Measurements from ENCODE around the gene FERMT3.

FERMT3 gene

DNA sequence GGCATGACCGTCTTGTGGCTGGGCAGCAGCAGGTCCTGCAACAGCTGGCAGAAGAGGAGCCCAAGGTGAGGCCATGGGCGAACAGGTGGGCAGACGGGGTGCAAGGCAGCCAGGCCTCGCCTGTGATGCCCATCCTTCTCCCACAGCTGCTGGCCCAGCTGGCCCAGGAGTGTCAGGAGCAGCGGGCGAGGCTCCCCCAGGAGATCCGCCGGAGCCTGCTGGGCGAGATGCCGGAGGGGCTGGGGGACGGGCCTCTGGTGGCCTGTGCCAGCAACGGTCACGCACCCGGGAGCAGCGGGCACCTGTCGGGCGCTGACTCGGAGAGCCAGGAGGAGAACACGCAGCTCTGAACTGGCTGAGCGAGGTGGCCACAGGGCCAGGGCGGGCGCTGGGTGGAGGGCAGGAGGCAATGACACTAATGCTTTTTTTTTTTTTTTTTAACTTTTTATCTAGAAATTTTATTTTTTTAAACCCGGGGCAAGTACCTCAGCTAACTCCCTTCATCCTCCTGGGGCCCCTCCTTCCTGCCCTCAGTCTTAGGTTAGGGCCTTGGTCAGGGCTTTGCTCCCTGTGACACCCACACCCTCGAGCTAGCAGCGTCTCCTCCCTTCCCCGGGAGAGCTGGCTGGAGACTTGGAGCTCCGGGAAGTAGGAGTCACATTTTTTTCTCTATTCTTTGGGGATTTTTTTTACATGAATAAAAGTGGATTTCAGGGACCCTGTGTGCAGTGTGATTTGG is 60.9 kb downstream of the FERMT3 start:
- DNase-seq, result no peak

DNA sequence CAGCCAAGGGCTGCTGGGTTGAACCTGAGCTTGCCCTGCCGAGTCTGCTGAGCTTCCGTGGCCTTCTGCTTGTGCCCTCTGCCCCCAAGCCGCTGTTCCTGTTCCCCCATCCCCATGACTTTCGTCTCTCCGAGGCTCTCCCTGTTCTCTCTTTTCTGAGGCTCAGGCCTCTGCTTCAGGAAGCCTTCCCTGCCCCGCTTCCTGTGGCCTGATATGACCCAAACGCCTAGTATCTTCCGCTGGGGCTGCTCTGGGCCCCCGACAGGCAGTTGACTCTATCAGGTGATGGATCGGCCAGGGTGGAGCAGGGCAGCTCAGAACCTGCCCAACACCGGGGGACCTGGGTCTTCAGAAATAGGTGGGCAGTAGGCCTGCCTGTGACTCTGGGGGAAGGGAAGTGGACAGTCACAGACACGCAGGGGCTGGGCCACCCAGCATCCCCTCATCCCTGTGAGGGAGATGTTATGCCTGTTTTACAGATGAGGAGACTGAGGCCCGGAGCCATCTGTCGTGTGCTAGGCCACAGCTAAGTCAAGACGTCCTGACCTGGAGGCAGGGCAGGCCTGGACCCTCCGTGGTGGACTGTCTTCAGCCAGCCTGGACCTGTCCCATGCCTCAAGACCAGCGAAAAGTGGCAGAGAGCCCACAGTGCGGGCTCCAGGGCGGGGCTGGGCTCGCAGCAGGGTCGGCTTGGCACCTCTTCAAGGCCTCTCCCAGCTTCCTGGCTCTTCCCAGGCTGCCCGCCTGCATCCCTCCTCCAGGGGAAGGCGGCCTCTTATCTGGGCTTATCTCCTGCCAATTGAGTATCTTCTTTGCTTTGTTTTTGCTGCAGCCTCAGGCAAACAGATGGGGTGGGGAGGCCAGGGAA is 61.7 kb downstream of the FERMT3 start:
- DNase-seq, result no peak

GRCh38 chr11:64268893-64269539 is 62.5 kb downstream of the FERMT3 start:
- DNase-seq, result no peak

DNA sequence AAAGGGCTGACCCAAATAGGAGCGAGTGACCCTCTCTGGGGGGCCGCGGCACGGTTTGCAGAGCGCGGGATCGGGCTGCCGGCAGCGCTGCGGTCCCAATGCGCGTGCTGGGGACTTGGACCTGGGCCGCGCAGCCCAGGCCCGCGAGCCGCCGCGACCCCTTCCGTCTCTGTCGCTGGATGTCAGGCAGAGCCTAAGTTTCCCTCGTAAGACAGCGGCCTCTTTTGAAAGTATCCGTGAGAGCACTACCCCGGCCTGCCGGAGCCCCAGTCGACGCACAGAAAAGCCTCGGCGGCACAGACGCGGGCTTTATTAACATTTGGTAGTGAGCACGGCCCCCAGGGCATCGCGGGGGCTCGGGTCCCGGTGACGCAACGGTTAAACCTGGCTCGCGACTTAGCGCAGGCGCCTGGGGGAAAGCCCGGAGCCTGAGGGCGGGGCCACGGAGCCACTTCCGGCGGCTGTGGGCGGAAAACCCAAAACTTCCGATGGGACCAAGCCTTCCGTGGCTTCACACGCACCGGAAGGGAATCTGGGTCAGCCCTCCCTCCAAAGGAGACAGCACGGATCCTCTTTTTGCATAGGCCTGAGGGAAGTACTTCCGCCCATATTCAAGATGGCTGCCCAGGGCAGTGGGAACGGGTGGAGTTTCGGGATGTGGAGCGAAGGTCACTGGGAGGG is 63.2 kb downstream of the FERMT3 start:
- peak; percentile 99 for DNase-seq
